NCI-H1092 treated with DMSO at 0.1 percent for 48 hours (cell line): ENCODE results near the gene VPS16.

Source experiments
- DNase-seq: peaks from one replicate; lab custom pipeline; 2025; lab: John Stamatoyannopoulos, UW

The VPS16 gene

GRCh38 chr20:2835331-2835796 is 5.2 kb upstream of the VPS16 start:
- no peak for DNase-seq

- DNase-seq, result no peak
Observed at GRCh38 chr20:2836035-2836434, 4.5 kb upstream of the VPS16 start.

- no peak for DNase-seq
Observed at GRCh38 chr20:2837221-2837960, 3.2 kb upstream of the VPS16 start.

- no peak for DNase-seq
Observed at GRCh38 chr20:2838170-2838797, 2.3 kb upstream of the VPS16 start.

GRCh38 chr20:2838847-2839671 is 1.5 kb upstream of the VPS16 start:
- no peak for DNase-seq

- DNase-seq, result no peak
Observed at GRCh38 chr20:2839732-2840137, 810 bp upstream of the VPS16 start.

- DNase-seq, result peak; percentile 16
Observed at GRCh38 chr20:2840967-2841531, 504 bp downstream of the VPS16 start.

- no peak for DNase-seq
Observed at GRCh38 chr20:2845607-2846006, 5.1 kb downstream of the VPS16 start.

- no peak for DNase-seq
Observed at GRCh38 chr20:2846698-2847097, 6.2 kb downstream of the VPS16 start.

- no peak for DNase-seq
Observed at GRCh38 chr20:2847802-2848201, 7.3 kb downstream of the VPS16 start.

GRCh38 chr20:2849529-2849928 is 9.0 kb downstream of the VPS16 start:
- no peak for DNase-seq

GRCh38 chr20:2851086-2851485 is 10.5 kb downstream of the VPS16 start:
- DNase-seq, result no peak

GRCh38 chr20:2858591-2858990 is 18.0 kb downstream of the VPS16 start:
- DNase-seq, result no peak

- no peak for DNase-seq
Observed at GRCh38 chr20:2859330-2860121, 19.0 kb downstream of the VPS16 start.

GRCh38 chr20:2864626-2865025 is 24.1 kb downstream of the VPS16 start:
- DNase-seq, result no peak

GRCh38 chr20:2865101-2865500 is 24.6 kb downstream of the VPS16 start:
- DNase-seq, result no peak

- DNase-seq, result no peak
Observed at GRCh38 chr20:2865630-2866029, 25.1 kb downstream of the VPS16 start.

GRCh38 chr20:2866236-2866635 is 25.7 kb downstream of the VPS16 start:
- no peak for DNase-seq

- DNase-seq, result no peak
Observed at GRCh38 chr20:2867081-2867864, 26.7 kb downstream of the VPS16 start.

- no peak for DNase-seq
Observed at GRCh38 chr20:2869381-2869780, 28.8 kb downstream of the VPS16 start.

- no peak for DNase-seq
Observed at GRCh38 chr20:2871111-2871465, 30.5 kb downstream of the VPS16 start.
